Measurements from ENCODE around the gene ID3.

DNA sequence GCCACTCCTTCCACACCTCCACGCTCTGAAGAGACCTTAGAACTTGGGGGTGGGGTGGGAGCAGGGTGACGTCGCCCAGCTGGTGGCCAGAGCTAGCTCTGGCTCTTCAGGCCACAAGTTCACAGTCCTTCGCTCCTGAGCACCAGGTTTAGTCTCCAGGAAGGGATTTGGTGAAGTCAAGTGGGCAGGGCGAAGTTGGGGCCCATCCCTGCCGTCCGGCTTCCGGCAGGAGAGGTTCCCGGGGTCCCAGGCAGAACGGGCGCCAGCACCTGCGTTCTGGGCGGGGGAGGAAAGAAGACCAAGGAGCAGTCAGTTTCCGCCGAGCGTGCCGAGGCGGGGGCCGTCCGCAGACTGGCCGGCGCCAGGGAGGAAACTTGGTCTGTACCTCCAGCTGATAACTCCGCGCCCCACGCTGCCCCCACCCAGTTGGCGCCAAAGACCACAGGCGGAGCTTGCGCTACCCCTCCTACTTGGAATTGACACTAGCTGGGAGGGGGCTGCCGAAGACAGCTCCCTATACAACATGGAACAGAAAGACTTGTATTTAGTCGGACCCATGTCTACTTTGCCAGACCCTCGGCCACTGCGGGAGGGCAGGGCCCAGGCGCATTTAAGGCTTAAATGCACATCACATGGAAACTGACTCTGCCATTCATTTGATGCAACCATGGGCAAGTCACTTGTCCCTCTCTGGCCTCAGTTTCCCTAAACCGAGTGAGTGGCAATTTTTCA, 995 bp downstream of the ID3 start:
- TF ChIP-seq, protein P1, sequence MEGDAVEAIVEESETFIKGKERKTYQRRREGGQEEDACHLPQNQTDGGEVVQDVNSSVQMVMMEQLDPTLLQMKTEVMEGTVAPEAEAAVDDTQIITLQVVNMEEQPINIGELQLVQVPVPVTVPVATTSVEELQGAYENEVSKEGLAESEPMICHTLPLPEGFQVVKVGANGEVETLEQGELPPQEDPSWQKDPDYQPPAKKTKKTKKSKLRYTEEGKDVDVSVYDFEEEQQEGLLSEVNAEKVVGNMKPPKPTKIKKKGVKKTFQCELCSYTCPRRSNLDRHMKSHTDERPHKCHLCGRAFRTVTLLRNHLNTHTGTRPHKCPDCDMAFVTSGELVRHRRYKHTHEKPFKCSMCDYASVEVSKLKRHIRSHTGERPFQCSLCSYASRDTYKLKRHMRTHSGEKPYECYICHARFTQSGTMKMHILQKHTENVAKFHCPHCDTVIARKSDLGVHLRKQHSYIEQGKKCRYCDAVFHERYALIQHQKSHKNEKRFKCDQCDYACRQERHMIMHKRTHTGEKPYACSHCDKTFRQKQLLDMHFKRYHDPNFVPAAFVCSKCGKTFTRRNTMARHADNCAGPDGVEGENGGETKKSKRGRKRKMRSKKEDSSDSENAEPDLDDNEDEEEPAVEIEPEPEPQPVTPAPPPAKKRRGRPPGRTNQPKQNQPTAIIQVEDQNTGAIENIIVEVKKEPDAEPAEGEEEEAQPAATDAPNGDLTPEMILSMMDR (IDR thresholded peaks at IDR 0.05; ENCODE audit: poor library complexity, severe bottlenecking): no peak
- TF ChIP-seq POLR2AphosphoS5 (IDR thresholded peaks at IDR 0.05) (no peak), RAD21 (conservative IDR thresholded peaks at IDR 0.05) (no peak), EP300 (conservative IDR thresholded peaks at IDR 0.05; ENCODE audit: poor library complexity, severe bottlenecking) (no peak), TAF1 (IDR thresholded peaks at IDR 0.05; ENCODE audit: low read depth) (no peak), EZH2 (IDR thresholded peaks at IDR 0.05; ENCODE audit: borderline replicate concordance, insufficient read depth, low read length, poor library complexity, severe bottlenecking) (no peak)

Data from neural cell (in vitro differentiated cells).